Ascending aorta (tissue), 2 donors: Measurements from ENCODE around the gene RNF11. TPM values are rescaled to one million over a fixed set of nuclear protein-coding genes. Genes with fewer than 3 reads are reported as not detected.

Experiments used
- DNase-seq, 2 donors: peaks; one replicate each; pipeline ENCODE4 v3.0.0-alpha.2; 2019; ENCODE audit warnings: low spot score in 2 of 2
- H3K27ac ChIP-seq, 2 donors: fragments of 200-600 bp; sonication (generic); one replicate each; pipeline ENCODE4 v1.5.1; 2016 to 2017; ENCODE audit warnings: mild to moderate bottlenecking in 1 of 2
- H3K27me3 ChIP-seq: fragments of 200-600 bp; sonication (generic); one replicate; pipeline ENCODE4 v1.5.1; 2017
- H3K36me3 ChIP-seq, 2 donors: fragments of 200-600 bp; sonication (generic); one replicate each; pipeline ENCODE4 v1.5.1; 2016
- H3K4me1 ChIP-seq, 2 donors: fragments of 200-600 bp; sonication (generic); one replicate each; pipeline ENCODE4 v1.5.1; 2016 to 2017; ENCODE audit warnings: mild to moderate bottlenecking in 1 of 2
- H3K4me3 ChIP-seq, 2 donors: fragments of 200-600 bp; sonication (generic); one replicate each; pipeline ENCODE4 v1.5.1; 2016 to 2017; ENCODE audit warnings: mild to moderate bottlenecking in 1 of 2
- H3K9me3 ChIP-seq, 2 donors: fragments of 200-600 bp; sonication (generic); one replicate each; pipeline ENCODE4 v1.5.1; 2016
- CTCF ChIP-seq, 3 experiments: fragments of 200-600 bp in 2 of 3; fragments of 450-650 bp in 1 of 3; sonication (generic) in 2 of 3; IDR thresholded peaks; one replicate each; pipeline ENCODE4 v1.5.1; 2016 to 2019; ENCODE audit warnings: antibody characterized with exemption in 3 of 3, mild to moderate bottlenecking in 1 of 3, moderate library complexity in 1 of 3
- intact Hi-C: fragments of 100-400 bp; cut with DNase I; formaldehyde crosslinking; loops from one replicate; pipeline ENCODE4 v1.15.1; 2023
- total RNA-seq: library from RNA; depleted of rRNA; stranded (reverse); fragments of >200 nt; gene quantifications from one replicate; pipeline ENCODE4 v1.1.0, GENCODE V29; 2016

Gene RNF11
- total RNA-seq, 1 donor from 2014 or later, result 56.9 TPM

GRCh38 chr1:51322417-51323101 lies 86.5 kb downstream of the RNF11 start:
- H3K36me3 ChIP-seq, result no peaks in the 10 kb centered on the region
- DNase-seq, result no peak
- no peak overlapping the region for H3K4me3 ChIP-seq
- H3K27ac ChIP-seq, result no peak overlapping the region
- TF ChIP-seq CTCF (IDR thresholded peaks at IDR 0.05), result no peak
- intact Hi-C loops, result no loop called here
- H3K27me3 ChIP-seq, result no peaks in the 10 kb centered on the region
- no peaks in the 10 kb centered on the region for H3K9me3 ChIP-seq
- no peaks in the 10 kb centered on the region for H3K4me1 ChIP-seq

Other genes starting within 250 kb of the RNF11 start
- not detected for gene C1orf185, start 134.0 kb upstream of the RNF11 start, total RNA-seq
- gene TTC39A, start 94.3 kb downstream of the RNF11 start, total RNA-seq, result not detected